ENCODE results near the gene PSMC3IP. TPM values are rescaled to one million over a fixed set of nuclear protein-coding genes. Genes with fewer than 3 reads are reported as not detected.

PSMC3IP gene
- polyA plus RNA-seq, 1 donor (not counting 4 experiments of a cell fraction or from before 2014, with no cell fraction given): 7.7 TPM

DNA sequence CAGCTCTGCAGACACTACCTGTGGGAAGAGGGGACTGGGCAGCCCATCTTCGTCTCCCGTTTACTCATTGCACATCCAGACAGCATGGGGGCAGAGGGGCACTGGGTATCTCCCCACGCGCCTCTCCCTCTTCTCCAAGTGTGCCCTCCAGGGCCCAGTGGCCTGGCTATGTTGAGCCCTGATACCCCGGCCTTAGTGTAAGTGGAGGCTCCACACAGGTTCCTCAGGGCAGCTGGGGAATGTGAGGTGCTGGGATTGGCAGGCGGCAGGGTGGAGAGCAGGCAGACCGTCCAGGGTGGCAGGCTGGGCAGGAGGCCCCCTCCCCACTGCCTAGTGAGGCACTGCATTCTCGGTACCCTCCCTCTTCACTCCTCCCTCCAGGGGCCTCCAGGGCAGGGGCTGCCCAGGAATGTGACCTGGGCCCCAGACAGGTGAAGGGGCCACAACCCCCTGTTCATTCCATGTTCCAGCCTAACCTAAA lies 54.7 kb downstream of the PSMC3IP start:
- Histone ChIP-seq H3K79me2 (ENCODE audit: control insufficient read depth, insufficient read depth, low read length) (no peaks in the 10 kb centered on the region), H3K9ac (ENCODE audit: control insufficient read depth, extremely low read depth, insufficient read depth, low read length) (no peak overlapping the region), H3K4me3 (ENCODE audit: control insufficient read depth in 2 of 3, extremely low read depth in 1 of 3, insufficient read depth in 2 of 3, low read depth in 1 of 3, low read length in 3 of 3) (no peak overlapping the region), H3K9me1 (ENCODE audit: control insufficient read depth, extremely low read depth, insufficient read depth, low read length) (no peaks in the 10 kb centered on the region), H2AFZ (ENCODE audit: control insufficient read depth, low read length) (no peak overlapping the region), H3K4me1 (ENCODE audit: control insufficient read depth, extremely low read depth, insufficient read depth, low read length) (peaks cover 52% of the 10 kb centered on the region), H3K27ac (ENCODE audit: control insufficient read depth, insufficient read depth, low read length) (no peak overlapping the region), H4K20me1 (ENCODE audit: control insufficient read depth, extremely low read depth, insufficient read depth, low read length) (no peaks in the 10 kb centered on the region), H3K36me3 (ENCODE audit: control insufficient read depth in 2 of 2, extremely low read depth in 1 of 2, insufficient read depth in 2 of 2, low read length in 2 of 2) (peaks cover 0 to 3% of the 10 kb centered on the region in 2 experiments), H3K9me3 (ENCODE audit: control insufficient read depth, low read depth, low read length) (no peaks in the 10 kb centered on the region), H3K4me2 (ENCODE audit: control insufficient read depth, extremely low read depth, insufficient read depth, low read depth, low read length) (no peak overlapping the region), H3K27me3 (ENCODE audit: control insufficient read depth, extremely low read depth, insufficient read depth, low read length) (no peaks in the 10 kb centered on the region)
- dilution Hi-C loops (cut with MboI; ENCODE audit: extremely low pct_ligation_motif_present, low sequenced_read_pairs): loop anchor here (25.0 kb wide), 1 partner anchor 211 kb away; no protein-coding TSS in a partner anchor
- FAIRE-seq (no peak), DNase-seq (ENCODE audit: low read depth, low spot score) (no peak)
- no peak for TF ChIP-seq EZH2 (IDR thresholded peaks at IDR 0.05; ENCODE audit: low read length)
- TF ChIP-seq, protein P1, sequence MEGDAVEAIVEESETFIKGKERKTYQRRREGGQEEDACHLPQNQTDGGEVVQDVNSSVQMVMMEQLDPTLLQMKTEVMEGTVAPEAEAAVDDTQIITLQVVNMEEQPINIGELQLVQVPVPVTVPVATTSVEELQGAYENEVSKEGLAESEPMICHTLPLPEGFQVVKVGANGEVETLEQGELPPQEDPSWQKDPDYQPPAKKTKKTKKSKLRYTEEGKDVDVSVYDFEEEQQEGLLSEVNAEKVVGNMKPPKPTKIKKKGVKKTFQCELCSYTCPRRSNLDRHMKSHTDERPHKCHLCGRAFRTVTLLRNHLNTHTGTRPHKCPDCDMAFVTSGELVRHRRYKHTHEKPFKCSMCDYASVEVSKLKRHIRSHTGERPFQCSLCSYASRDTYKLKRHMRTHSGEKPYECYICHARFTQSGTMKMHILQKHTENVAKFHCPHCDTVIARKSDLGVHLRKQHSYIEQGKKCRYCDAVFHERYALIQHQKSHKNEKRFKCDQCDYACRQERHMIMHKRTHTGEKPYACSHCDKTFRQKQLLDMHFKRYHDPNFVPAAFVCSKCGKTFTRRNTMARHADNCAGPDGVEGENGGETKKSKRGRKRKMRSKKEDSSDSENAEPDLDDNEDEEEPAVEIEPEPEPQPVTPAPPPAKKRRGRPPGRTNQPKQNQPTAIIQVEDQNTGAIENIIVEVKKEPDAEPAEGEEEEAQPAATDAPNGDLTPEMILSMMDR (optimal IDR thresholded peaks at IDR 0.05 in 1 of 3, IDR thresholded peaks at IDR 0.05 in 1 of 3, conservative IDR thresholded peaks at IDR 0.05 in 1 of 3; ENCODE audit: extremely low read depth in 1 of 3, insufficient read depth in 2 of 3, low read length in 3 of 3): no peak

Other genes with a start within 250 kb of the PSMC3IP start
- 30.6 to 55.8 TPM (median 37.4 TPM) in 3 replicates for gene STAT3, start 189.3 kb downstream of the PSMC3IP start, polyA plus RNA-seq
- 172 to 237 TPM (median 190 TPM) in 3 replicates for gene CAVIN1, start 154.5 kb downstream of the PSMC3IP start, polyA plus RNA-seq
- gene ATP6V0A1, start 118.9 kb downstream of the PSMC3IP start, polyA plus RNA-seq: 24.0 to 43.7 TPM (median 41.9 TPM) in 3 replicates
- 6.9 to 13.1 TPM (median 10.8 TPM) in 3 replicates for gene NAGLU, start 41.5 kb downstream of the PSMC3IP start, polyA plus RNA-seq
- 3.6 to 14.7 TPM (median 5.3 TPM) in 3 replicates for gene HSD17B1, start 24.8 kb downstream of the PSMC3IP start, polyA plus RNA-seq
- gene COASY, start 15.6 kb downstream of the PSMC3IP start, polyA plus RNA-seq: 25.9 to 49.8 TPM (median 26.2 TPM) in 3 replicates
- 39.2 to 45.1 TPM (median 39.5 TPM) in 3 replicates for gene MLX, start 10.6 kb downstream of the PSMC3IP start, polyA plus RNA-seq
- gene RETREG3, start 31.6 kb upstream of the PSMC3IP start, polyA plus RNA-seq: 25.2 to 49.5 TPM (median 32.5 TPM) in 3 replicates
- 35.1 to 141 TPM (median 54.8 TPM) in 3 replicates for gene TUBG1, start 32.0 kb upstream of the PSMC3IP start, polyA plus RNA-seq
- gene TUBG2, start 81.6 kb upstream of the PSMC3IP start, polyA plus RNA-seq: 13.5 to 17.8 TPM (median 14.5 TPM) in 3 replicates
- 3.1 to 10.7 TPM (median 4.9 TPM) in 3 replicates for gene PLEKHH3, start 99.3 kb upstream of the PSMC3IP start, polyA plus RNA-seq
- 0.02 to 0.05 TPM (median 0.03 TPM) in 3 replicates for gene CCR10, start 104.1 kb upstream of the PSMC3IP start, polyA plus RNA-seq
- 0.46 to 2.0 TPM (median 0.71 TPM) in 3 replicates for gene CNTNAP1, start 104.8 kb upstream of the PSMC3IP start, polyA plus RNA-seq
- gene EZH1, start 167.3 kb upstream of the PSMC3IP start, polyA plus RNA-seq: 13.6 to 18.4 TPM (median 18.3 TPM) in 3 replicates
- 0.19 TPM in 1 of 3 replicates, not detected in the others for gene RAMP2, start 183.5 kb upstream of the PSMC3IP start, polyA plus RNA-seq
- gene VPS25, start 195.7 kb upstream of the PSMC3IP start, polyA plus RNA-seq: 122 to 141 TPM (median 133 TPM) in 3 replicates
- 0.03 to 0.10 TPM (median 0.04 TPM) in 3 replicates for gene WNK4, start 202.9 kb upstream of the PSMC3IP start, polyA plus RNA-seq
- 83.6 to 97.8 TPM (median 92.4 TPM) in 3 replicates for gene COA3, start 221.0 kb upstream of the PSMC3IP start, polyA plus RNA-seq
- not detected in 3 replicates for gene CNTD1, start 221.1 kb upstream of the PSMC3IP start, polyA plus RNA-seq
- gene BECN1, start 246.6 kb upstream of the PSMC3IP start, polyA plus RNA-seq: 71.6 to 94.2 TPM (median 89.8 TPM) in 3 replicates